Measurements from ENCODE around the gene TRPM3.

The TRPM3 gene

DNA sequence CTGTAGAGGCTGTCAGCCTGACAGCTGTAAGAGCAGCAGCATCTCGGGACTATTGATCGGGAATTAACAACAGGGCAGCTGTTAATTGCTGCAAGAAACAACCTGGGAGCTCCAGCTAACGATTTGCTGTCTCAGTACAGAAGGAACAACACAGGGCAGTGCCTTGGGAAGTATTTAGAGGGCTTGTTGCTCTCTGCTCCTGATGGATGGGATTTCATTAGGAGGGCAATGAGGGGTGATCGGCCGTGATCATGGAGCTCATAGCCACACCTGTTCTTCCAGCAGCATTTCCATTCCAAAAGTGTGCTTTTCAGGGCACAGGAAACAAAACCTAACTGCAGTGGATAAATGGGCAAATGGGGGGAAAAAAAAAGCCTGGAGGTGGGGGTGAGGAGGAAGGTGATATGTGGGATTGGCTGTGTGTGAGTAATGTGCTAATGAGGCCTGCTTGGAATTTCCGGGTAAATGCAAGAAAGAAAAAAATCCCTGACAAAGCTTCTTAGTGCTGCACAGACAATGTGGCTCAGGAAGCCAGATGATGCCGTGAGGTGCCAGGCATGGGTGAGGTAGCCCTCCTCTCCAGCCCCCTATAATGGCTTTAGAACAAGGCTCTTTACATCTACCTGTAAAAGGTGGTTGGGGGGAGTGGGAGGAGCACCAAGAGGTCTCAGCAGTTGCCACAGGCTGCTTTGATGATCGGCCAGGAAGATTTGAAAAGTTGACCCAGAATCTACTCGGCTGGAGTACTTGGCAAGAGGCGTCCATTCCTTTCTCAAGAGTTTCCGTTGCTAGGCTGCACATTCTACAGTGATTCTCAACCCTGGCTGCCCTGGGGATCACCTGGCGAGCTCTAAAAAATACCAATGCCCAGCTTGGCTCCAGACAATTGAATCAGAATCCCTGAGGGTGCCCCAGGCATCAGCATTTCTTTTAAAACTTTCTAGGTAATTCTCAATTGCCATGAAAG lies 567.4 kb downstream of the TRPM3 start:
- H3K4me3 ChIP-seq (ENCODE audit: low read depth, low read length) = no peak overlapping the region
- TF ChIP-seq, protein P1, sequence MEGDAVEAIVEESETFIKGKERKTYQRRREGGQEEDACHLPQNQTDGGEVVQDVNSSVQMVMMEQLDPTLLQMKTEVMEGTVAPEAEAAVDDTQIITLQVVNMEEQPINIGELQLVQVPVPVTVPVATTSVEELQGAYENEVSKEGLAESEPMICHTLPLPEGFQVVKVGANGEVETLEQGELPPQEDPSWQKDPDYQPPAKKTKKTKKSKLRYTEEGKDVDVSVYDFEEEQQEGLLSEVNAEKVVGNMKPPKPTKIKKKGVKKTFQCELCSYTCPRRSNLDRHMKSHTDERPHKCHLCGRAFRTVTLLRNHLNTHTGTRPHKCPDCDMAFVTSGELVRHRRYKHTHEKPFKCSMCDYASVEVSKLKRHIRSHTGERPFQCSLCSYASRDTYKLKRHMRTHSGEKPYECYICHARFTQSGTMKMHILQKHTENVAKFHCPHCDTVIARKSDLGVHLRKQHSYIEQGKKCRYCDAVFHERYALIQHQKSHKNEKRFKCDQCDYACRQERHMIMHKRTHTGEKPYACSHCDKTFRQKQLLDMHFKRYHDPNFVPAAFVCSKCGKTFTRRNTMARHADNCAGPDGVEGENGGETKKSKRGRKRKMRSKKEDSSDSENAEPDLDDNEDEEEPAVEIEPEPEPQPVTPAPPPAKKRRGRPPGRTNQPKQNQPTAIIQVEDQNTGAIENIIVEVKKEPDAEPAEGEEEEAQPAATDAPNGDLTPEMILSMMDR (IDR thresholded peaks at IDR 0.05; ENCODE audit: low read depth, low read length) = no peak

DNA sequence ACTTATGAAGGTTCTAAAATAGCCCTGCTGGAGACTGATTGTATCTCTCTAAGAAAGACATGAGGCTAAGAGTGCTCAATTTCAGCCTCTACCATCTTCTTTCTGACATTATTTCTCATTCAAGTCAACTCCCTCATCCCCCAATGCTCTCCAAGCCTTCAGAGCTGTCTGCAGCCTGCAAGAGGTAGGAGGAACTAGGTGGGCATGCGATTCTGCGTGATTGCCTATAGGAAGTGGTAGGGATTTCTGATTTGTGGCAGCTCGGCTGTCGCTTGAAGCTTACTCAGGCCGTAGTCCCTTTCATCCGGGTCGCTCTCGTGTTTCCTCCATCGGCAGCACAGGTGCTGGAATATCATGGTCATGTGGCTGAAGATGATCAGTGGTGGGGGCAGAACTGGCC lies 568.9 kb downstream of the TRPM3 start:
- no peak overlapping the region for H3K4me3 ChIP-seq (ENCODE audit: low read depth, low read length)
- TF ChIP-seq, protein P1 (IDR thresholded peaks at IDR 0.05; ENCODE audit: low read depth, low read length) = no peak

- TF ChIP-seq, protein P1 (IDR thresholded peaks at IDR 0.05; ENCODE audit: low read depth, low read length) = no peak
- H3K4me3 ChIP-seq (ENCODE audit: low read depth, low read length) = no peak overlapping the region
Measured at GRCh38 chr9:70551801-70552200, 569.6 kb downstream of the TRPM3 start.

- H3K4me3 ChIP-seq (ENCODE audit: low read depth, low read length) = no peak overlapping the region
- TF ChIP-seq, protein P1 (IDR thresholded peaks at IDR 0.05; ENCODE audit: low read depth, low read length) = no peak
Measured at GRCh38 chr9:70551396-70551795, 570.0 kb downstream of the TRPM3 start.

GRCh38 chr9:70549926-70550325 lies 571.5 kb downstream of the TRPM3 start:
- TF ChIP-seq, protein P1 (IDR thresholded peaks at IDR 0.05; ENCODE audit: low read depth, low read length) = no peak
- no peak overlapping the region for H3K4me3 ChIP-seq (ENCODE audit: low read depth, low read length)

DNA sequence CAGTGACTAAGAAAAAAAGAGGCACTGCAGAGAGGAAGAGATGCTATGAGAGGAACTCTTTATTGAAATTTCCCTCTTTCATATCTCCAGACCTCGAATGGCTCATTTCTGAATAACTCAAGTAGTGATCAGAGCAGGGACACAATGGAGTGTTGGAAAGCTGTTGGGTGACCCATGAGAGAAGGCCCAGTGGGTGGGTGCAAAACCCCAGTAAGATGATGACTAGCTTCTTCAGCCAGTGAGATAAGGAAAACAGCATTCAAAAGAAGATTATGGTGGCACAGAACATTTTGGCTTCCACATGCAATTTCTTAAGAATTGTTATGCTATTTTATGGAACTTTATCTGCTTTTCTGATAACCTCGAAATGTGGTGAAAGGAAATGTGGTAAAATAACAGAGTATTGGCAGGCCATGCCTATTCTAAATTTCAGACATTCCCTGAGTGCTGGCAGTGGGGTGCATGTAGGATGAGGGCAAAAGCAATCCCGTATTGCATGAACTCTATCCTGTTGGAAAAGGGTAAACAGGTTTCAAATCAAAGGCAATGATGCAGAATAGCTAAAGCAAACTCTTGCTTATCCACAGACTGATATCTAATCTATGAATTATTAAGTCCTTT lies 579.0 kb downstream of the TRPM3 start:
- no peak overlapping the region for H3K4me3 ChIP-seq (ENCODE audit: low read depth, low read length)
- TF ChIP-seq, protein P1 (IDR thresholded peaks at IDR 0.05; ENCODE audit: low read depth, low read length) = no peak

DNA sequence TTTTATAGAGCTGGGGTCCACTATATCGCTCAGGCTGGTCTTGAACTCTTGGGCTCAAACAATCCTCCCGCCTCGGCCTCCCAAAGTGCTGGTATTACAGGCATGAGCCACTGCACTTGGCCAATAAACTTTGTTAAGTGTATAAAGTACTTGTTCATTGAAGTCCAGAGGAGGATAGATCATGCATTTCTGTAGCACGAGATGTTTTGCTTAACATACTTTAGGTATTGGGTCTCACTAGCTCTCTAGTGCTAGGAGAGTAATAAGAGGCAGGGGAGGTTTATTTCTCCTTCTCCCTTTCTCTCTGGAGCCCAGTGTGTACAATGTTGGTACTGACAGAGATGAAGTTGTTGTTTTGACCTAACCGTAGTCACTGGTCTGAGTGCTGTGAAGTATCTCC lies 581.4 kb downstream of the TRPM3 start:
- TF ChIP-seq, protein P1 (IDR thresholded peaks at IDR 0.05; ENCODE audit: low read depth, low read length) = no peak
- no peak overlapping the region for H3K4me3 ChIP-seq (ENCODE audit: low read depth, low read length)

Data from WI38 (cell line).